ENCODE data around the gene JMJD1C.

The JMJD1C gene

GRCh38 chr10:63414481-63415260, 51.1 kb downstream of the JMJD1C start:
- in situ Hi-C loops (cut with MboI; ENCODE audit: low sequenced_read_pairs, unreplicated experiment) = no loop called here
- TF ChIP-seq CTCF (IDR thresholded peaks at IDR 0.05; ENCODE audit: borderline replicate concordance, control extremely low read depth, extremely low read depth, insufficient read depth, missing control alignments) = no peak
- DNase-seq (ENCODE audit: low spot score) = no peak

- in situ Hi-C loops (cut with MboI; ENCODE audit: low sequenced_read_pairs, unreplicated experiment) = no loop called here
- DNase-seq (ENCODE audit: low spot score) = no peak
- TF ChIP-seq CTCF (IDR thresholded peaks at IDR 0.05; ENCODE audit: borderline replicate concordance, control extremely low read depth, extremely low read depth, insufficient read depth, missing control alignments) = no peak
Observed at GRCh38 chr10:63413429-63413828, 52.3 kb downstream of the JMJD1C start.

GRCh38 chr10:63412304-63412703, 53.5 kb downstream of the JMJD1C start:
- no peak for TF ChIP-seq CTCF (IDR thresholded peaks at IDR 0.05; ENCODE audit: borderline replicate concordance, control extremely low read depth, extremely low read depth, insufficient read depth, missing control alignments)
- in situ Hi-C loops (cut with MboI; ENCODE audit: low sequenced_read_pairs, unreplicated experiment) = no loop called here
- DNase-seq (ENCODE audit: low spot score) = no peak

GRCh38 chr10:63410633-63411032, 55.1 kb downstream of the JMJD1C start:
- DNase-seq (ENCODE audit: low spot score) = no peak
- in situ Hi-C loops (cut with MboI; ENCODE audit: low sequenced_read_pairs, unreplicated experiment) = no loop called here
- TF ChIP-seq CTCF (IDR thresholded peaks at IDR 0.05; ENCODE audit: borderline replicate concordance, control extremely low read depth, extremely low read depth, insufficient read depth, missing control alignments) = no peak

GRCh38 chr10:63409465-63410027, 56.2 kb downstream of the JMJD1C start:
- no peak for DNase-seq (ENCODE audit: low spot score)
- in situ Hi-C loops (cut with MboI; ENCODE audit: low sequenced_read_pairs, unreplicated experiment) = no loop called here
- no peak for TF ChIP-seq CTCF (IDR thresholded peaks at IDR 0.05; ENCODE audit: borderline replicate concordance, control extremely low read depth, extremely low read depth, insufficient read depth, missing control alignments)

GRCh38 chr10:63407136-63407662, 58.6 kb downstream of the JMJD1C start:
- TF ChIP-seq CTCF (IDR thresholded peaks at IDR 0.05; ENCODE audit: borderline replicate concordance, control extremely low read depth, extremely low read depth, insufficient read depth, missing control alignments) = no peak
- in situ Hi-C loops (cut with MboI; ENCODE audit: low sequenced_read_pairs, unreplicated experiment) = no loop called here
- DNase-seq (ENCODE audit: low spot score) = no peak

All from GM13976 (cell line).